Fibroblast of villous mesenchyme (primary cell): ENCODE results near the gene ERICH6. TPM values are rescaled to one million over a fixed set of nuclear protein-coding genes. Genes with fewer than 3 reads are reported as not detected.

ENCODE experiments used
- DNase-seq: peaks from one replicate; pipeline ENCODE4 v3.0.0-alpha.2; 2010; ENCODE audit warnings: low read depth
- H3K4me3 ChIP-seq: 2 replicates; pipeline ENCODE4 v1.5.1; 2011; ENCODE audit warnings: low read depth, mild to moderate bottlenecking, low read length
- CTCF ChIP-seq: IDR thresholded peaks from 2 replicates; pipeline ENCODE4 v1.5.1; 2012; ENCODE audit warnings: low read depth, mild to moderate bottlenecking, low read length; ENCODE audit not compliant: insufficient read depth
- total RNA-seq: library from RNA; depleted of rRNA; stranded (reverse); fragments of >200 nt; gene quantifications from 2 replicates; pipeline ENCODE4 v1.2.3, GENCODE V29; 2012

ERICH6 gene
- total RNA-seq, 1 donor: 0.43 TPM

- H3K4me3 ChIP-seq: no peak overlapping the region
- DNase-seq: no peak
- TF ChIP-seq CTCF: no peak
These were observed 93.7 kb downstream of the ERICH6 start for GRCh38 chr3:150609988-150610387.

Other genes with a start within 250 kb of the ERICH6 start
- gene SERP1, start 157.4 kb downstream of the ERICH6 start, total RNA-seq: 151 and 176 TPM in 2 replicates
- gene EIF2A, start 157.1 kb downstream of the ERICH6 start, total RNA-seq: 147 and 156 TPM in 2 replicates
- gene SELENOT, start 100.6 kb downstream of the ERICH6 start, total RNA-seq: 112 and 186 TPM in 2 replicates
- gene SIAH2, start 59.2 kb upstream of the ERICH6 start, total RNA-seq: 30.2 and 63.8 TPM in 2 replicates
- gene MINDY4B, start 201.5 kb upstream of the ERICH6 start, total RNA-seq: not detected in 2 replicates